ENCODE measurements around the gene MMP28.

The MMP28 gene

GRCh38 chr17:35742496-35742895, 52.9 kb downstream of the MMP28 start:
- DNase-seq: no peak

GRCh38 chr17:35740997-35741931, 54.2 kb downstream of the MMP28 start:
- DNase-seq: no peak

DNA sequence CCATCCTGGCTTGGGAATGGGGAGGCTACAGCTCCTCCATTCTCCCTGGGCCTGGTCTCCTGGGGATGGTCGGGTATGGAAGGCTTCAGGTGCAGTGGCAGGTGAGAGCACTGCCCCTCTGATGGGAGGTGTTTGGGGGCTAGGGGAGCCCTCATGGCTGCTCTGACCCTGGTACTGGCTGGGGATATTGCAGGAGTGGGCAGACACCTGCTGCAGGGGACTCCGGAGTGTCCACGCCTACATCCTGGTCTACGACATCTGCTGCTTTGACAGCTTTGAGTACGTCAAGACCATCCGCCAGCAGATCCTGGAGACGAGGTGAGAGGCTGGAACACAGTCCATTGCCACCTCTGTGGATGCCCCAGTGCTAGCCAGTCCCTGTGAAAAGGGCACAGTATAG, 55.2 kb downstream of the MMP28 start:
- no peak for DNase-seq

- no peak for DNase-seq
Measured at GRCh38 chr17:35738519-35739133, 56.8 kb downstream of the MMP28 start.

DNA sequence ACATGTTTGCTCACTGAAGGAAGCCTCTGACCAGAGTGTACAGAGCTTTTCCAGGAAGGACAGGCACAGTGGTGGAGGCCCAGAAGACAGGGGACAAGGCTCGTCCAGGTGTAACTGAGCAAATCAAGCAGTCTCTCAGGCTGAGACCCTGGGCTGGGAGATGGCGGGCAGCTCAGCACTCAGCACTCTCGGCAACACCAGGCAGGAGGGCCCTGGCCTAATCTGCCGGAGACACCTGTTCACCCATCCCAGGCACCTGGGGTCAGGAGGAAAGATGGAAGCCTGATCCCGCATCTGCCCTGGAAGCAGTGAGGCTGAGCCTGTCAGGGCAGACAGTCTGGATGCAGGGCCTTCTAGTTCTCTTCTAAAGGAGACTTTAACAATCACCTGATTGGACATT, 59.2 kb downstream of the MMP28 start:
- DNase-seq: no peak

DNA sequence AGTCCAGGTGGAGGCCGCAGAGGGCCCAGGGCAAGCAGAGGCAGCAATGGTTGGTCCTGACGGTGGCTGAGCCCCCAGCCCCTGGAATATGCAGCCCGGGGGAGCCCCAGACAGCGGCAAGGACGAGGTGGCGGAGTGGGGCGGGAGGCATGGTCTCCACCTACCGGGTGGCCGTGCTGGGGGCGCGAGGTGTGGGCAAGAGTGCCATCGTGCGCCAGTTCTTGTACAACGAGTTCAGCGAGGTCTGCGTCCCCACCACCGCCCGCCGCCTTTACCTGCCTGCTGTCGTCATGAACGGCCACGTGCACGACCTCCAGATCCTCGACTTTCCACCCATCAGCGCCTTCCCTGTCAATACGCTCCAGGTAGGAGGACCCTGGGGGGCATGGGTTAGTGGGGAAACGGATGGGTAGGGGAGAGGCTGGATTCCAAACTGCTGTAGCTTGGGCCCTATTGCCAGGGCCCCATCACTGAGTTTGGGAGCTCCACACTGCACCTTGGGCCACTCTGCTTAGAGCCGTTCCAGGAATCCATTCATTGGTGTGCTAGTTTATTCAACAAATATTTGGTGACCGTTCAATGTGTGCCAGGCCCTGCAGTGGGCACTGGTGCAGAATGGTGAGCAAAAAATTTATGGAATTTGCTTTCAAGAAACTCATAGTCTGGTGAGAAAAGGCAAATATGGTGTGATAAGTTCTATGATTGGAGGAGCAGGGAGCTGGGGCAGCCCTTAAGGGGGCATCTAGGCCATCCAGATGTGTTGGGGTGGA, 60.2 kb downstream of the MMP28 start:
- DNase-seq: no peak

DNA sequence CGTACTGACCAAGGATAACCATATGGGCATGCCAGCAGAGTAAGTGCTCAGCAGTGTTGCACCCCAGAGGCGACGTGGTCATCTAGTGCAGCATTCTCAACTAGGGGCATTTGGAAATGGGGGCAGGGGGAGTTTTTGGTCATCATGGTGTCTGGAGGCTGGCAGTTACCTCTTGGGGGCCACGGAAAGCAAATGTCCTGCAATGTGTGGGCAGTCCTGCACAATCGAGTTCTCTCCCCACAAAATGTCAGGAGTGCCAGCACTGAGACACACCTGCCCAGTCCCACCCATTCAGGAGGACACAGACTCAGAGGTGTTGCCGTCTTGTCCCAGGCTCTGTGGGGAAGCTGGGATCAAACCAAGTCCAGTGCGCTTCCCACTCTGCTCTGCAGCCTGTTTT, 61.0 kb downstream of the MMP28 start:
- no peak for DNase-seq

GRCh38 chr17:35733366-35733765, 62.1 kb downstream of the MMP28 start:
- DNase-seq: no peak

GRCh38 chr17:35732806-35733136, 62.7 kb downstream of the MMP28 start:
- no peak for DNase-seq

DNA sequence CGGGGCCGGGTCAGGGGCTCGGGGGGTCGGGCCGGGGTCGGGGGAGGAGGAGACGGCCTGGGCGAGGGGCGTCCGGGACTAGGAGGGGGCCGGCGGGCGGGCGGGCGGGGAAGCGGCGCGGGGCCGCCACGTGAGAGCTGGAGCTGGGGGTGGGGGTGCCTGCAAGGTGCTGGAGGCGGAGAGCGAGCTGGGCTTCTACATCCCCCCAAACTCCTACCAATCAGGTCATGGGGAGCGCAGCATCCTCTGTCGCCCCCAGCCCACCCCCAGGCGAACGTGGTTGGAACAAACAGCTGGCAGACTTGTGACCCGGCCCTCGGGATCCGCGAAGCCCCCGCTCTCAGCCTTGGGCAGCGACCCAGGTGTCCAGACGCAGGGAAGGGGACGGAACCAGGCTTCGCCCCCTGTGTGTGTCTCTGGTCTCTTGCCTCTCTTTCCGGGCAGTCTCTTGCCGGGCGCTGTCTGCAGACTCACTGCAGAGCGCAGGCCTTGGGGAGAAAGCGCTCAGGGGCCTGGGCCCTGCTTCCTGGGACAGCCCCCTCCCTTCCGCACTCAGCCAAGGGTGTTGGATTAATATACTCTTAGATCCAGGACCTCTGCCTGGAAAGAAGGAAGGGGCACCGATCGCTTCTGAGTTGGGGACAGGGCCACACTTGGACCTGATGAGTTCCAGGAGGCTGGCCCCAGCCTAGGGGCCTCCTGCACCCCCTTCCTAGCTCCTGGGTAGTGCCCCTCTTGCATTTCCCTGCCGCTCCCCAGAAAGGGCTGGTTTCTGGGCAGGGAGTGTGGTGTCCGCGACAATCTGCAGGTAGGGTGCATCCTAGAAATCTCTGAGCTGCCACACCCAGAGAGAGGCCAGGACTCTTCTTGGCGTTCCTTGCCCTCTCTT, 63.3 kb downstream of the MMP28 start:
- DNase-seq: no peak

GRCh38 chr17:35731239-35731916, 64.1 kb downstream of the MMP28 start, which contains the start of gene RASL10B:
Gene RASL10B, plus strand, starts transcription at chr17:35731639. Its CDS starts 3,546 bp downstream, at chr17:35735185.
- peak; percentile 39 to 51 for DNase-seq

DNA sequence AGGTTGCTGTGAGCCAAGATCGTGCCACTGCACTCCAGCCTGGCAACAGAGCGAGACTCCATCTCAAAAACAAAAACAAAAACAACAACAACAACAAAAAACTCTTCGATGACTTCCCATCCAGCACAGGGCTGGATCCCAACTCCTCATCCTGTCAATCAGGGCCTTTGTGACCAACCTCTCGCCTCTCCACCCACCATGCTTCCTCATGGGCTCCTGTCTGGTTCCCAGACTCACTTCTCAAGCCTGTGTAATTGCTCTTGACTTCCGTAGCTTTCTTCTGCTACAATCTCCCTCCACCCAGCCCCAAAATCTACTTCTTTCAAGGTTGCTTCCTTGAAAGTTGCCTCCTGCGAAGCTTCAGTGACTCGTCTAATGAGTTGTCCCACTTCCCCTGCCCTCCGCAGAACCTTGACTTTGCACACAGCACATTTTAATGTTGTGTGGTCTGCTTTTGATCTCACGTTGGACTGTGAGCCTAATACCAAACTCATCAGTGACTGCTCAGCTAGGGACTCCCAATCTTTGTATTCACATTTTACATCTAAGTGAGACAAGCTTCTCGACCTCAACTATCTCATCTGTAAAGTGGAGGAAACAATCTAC, 64.9 kb downstream of the MMP28 start:
- no peak for DNase-seq

DNA sequence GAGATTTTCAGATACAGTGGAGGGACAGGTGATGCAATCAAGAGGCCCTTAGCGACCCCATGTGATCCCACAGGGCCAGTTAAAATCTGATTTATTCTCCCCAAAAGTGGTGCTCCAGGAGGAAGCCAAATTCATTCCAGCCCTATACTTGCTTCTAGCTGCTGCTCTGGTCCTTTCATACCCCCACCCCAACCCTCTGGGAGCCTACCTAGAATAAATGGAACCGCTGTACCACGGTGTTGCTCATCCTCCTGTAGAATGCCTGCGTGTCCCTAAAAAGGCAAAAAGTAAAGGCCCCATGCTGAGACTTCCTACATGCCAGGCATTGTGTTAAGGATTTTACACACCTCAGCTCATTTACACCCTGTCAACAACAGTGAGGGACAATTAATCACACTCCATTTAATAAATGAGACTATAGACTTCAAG, 66.0 kb downstream of the MMP28 start:
- no peak for DNase-seq

GRCh38 chr17:35728551-35728950, 66.9 kb downstream of the MMP28 start:
- DNase-seq: no peak

DNA sequence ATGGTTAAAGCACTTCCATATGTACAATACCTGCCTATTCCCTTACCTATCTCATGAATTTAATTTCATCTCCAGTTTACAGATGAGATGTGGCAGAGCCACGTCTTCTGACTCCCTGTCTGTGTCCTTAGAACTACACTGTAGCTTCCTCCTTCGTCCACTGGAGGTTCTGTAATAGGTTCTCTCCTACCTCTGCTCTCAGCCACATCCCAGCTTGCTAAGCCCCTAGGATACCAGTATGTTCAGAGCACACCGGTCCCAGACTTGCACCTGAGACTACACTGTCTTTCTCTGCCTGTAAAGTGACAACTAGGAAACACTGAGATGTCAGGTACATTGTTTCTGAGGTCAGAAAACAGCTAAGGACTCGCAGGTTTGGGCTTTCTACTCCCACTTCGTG, 67.8 kb downstream of the MMP28 start:
- DNase-seq: peak in 1 of 2 experiments; percentile 11

DNA sequence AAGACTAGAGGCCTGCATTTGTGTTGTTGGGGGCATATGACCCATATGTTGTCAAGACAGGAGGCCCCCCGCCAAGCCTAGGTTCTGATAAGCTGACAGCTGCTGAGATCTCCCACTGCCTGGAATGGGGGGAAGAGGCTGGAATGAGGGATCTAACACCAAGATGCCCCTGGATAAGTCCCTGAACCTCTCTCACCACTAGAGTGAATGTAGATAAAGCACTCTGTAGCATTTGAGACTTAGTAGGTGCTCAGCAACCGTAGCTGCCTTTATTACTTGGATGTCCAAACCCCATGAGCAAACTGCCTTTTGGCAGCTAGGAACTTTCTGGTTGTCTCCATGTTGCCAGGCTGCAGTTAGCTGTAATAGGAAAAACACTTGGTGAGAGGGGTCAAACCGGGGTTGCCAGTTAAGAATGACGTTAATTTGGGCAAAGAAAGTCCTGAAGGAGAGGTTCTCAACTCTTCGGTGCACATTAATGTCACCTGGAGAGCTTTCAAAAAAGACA, 68.4 kb downstream of the MMP28 start:
- DNase-seq: no peak

- no peak for DNase-seq
Measured at GRCh38 chr17:35726127-35726952, 69.1 kb downstream of the MMP28 start.

- DNase-seq: no peak
Measured at GRCh38 chr17:35725802-35726126, 69.7 kb downstream of the MMP28 start.

DNA sequence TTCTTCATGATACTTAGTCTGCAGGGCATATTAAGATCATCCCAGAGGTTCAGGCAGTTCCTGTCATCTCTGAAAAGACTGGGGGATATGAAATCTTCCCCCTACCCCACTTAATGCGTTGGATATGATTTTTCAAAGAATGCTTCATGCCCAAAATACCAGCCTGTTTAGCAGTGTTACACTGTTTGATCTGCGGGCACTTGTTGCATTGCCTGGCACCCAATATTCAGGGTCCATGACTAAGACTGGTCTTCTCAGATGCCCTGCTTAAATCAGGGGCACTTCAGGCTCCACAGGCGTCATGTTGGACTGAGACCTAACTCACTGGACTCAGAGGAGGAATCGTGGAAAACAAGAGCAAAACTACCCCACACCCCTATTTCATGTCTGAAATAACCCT, 70.4 kb downstream of the MMP28 start:
- no peak for DNase-seq

- no peak for DNase-seq
Measured at GRCh38 chr17:35723735-35724134, 71.7 kb downstream of the MMP28 start.
